ACC112 (cell line): Measurements from ENCODE around the gene PTEN.

ENCODE experiments used
- H2AFZ ChIP-seq: fragments of 200-600 bp; sonication (generic); one replicate; pipeline ENCODE4 v1.6.0; 2017; ENCODE audit warnings: antibody characterized with exemption, low read length; ENCODE audit not compliant: unreplicated experiment
- H3K27ac ChIP-seq: fragments of 200-600 bp; sonication (generic); 2 replicates; pipeline ENCODE4 v1.5.1; 2014; ENCODE audit warnings: low read depth, mild to moderate bottlenecking, antibody characterized with exemption, low read length, moderate library complexity
- H3K27me3 ChIP-seq: fragments of 200-600 bp; sonication (generic); 2 replicates; pipeline ENCODE4 v1.6.1; 2014; ENCODE audit warnings: mild to moderate bottlenecking, antibody characterized with exemption, low read length, moderate library complexity, mixed read lengths; ENCODE audit not compliant: insufficient read depth
- H3K36me3 ChIP-seq: fragments of 200-600 bp; sonication (generic); 2 replicates; pipeline ENCODE4 v1.6.1; 2016; ENCODE audit warnings: mild to moderate bottlenecking, antibody characterized with exemption, low read length, moderate library complexity, mixed read lengths; ENCODE audit not compliant: insufficient read depth
- H3K4me1 ChIP-seq: fragments of 200-600 bp; sonication (generic); one replicate; pipeline ENCODE4 v1.6.1; 2016; ENCODE audit warnings: low read length, mixed read lengths; ENCODE audit not compliant: insufficient read depth, unreplicated experiment, control insufficient read depth
- H3K4me3 ChIP-seq: fragments of 200-600 bp; sonication (generic); 2 replicates; pipeline ENCODE4 v1.5.1; 2014; ENCODE audit warnings: mild to moderate bottlenecking, low read depth, low read length
- H3K79me2 ChIP-seq: fragments of 200-600 bp; sonication (generic); one replicate; pipeline ENCODE4 v1.6.0; 2016; ENCODE audit warnings: low read length; ENCODE audit not compliant: control insufficient read depth, unreplicated experiment, insufficient read depth

The PTEN gene

DNA sequence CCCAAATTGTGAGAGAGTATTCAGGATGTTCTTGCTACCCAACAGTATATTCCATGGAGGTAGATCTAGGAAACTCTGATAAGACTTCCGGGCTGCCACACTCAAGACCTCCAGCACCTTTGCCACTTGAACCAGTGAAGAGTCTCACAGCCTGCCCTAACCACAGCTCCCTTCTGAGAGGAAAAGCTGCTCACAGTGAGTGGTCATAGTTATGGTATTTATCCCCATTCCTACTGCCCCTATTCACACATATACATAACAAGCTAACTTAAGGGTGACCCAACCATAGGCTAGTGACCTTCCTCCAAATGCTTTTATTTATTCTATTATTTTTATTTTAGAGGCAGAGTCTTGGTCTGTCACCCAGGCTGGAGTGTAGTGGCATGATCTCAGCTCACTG is 156.3 kb downstream of the PTEN start:
- no peaks in the 10 kb centered on the region for H3K4me1 ChIP-seq
- H3K79me2 ChIP-seq = no peaks in the 10 kb centered on the region
- H3K27me3 ChIP-seq = no peaks in the 10 kb centered on the region
- no peak overlapping the region for H3K4me3 ChIP-seq
- no peak overlapping the region for H3K27ac ChIP-seq
- no peaks in the 10 kb centered on the region for H3K36me3 ChIP-seq
- no peak overlapping the region for H2AFZ ChIP-seq
